ENCODE results near the gene SSBP4.

SSBP4 gene

DNA sequence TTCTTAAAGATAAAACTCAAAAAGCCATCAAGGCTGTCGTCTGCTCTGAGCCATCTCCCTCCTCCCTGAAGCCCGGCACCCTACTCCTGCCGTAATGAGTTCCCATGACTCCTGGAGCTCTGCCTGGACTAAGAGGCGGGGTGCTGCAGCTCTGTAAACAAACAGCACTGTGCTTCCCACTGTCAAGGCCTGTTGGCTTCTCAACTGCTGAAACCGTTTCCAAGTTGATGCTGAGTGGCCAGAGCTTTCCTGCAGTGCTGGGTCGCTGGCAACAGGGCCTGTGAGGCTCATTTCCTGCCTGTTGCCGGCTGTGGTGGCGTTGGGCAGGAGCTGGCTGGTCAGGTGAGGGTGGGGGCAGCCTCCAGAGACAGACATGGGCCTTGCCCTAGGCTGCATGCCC lies 45.4 kb downstream of the SSBP4 start (continued):
- TF ChIP-seq ZXDB (tag by site-specific recombination; IDR thresholded peaks at IDR 0.05) (no peak), KLF1 (tag by site-specific recombination; IDR thresholded peaks at IDR 0.05) (0 out of 2 replicates have a peak, but pooled peaks have one; percentile 36), FEZF1 (tag by site-specific recombination; IDR thresholded peaks at IDR 0.05) (no peak), ZNF24 (tag by site-specific recombination; IDR thresholded peaks at IDR 0.05) (no peak), ZNF600 (tag by site-specific recombination; IDR thresholded peaks at IDR 0.05) (peak; percentile 60)

GRCh38 chr19:18465214-18465963 lies 46.2 kb downstream of the SSBP4 start:
- ChIA-PET CTCF (interaction anchor here (0.6 to 2.5 kb wide), 4 partner anchors 9 to 25 kb away, joined by 3 to 6 read pairs (median 5); no protein-coding TSS in a partner anchor), POLR2A (no interaction called here)
- peaks cover 4% of the 10 kb centered on the region; the same call in 1 of the 2 replicates for H3K4me1 ChIP-seq (ENCODE audit: control insufficient read depth, insufficient read depth, low read length)
- no peak overlapping the region for H3K27ac ChIP-seq (ENCODE audit: extremely low read depth, low read depth, low read length)
- TF ChIP-seq GLIS1 (tag by site-specific recombination; IDR thresholded peaks at IDR 0.05) (peak; percentile 14; the same call in 1 of the 2 replicates), ZNF211 (tag by site-specific recombination; IDR thresholded peaks at IDR 0.05; ENCODE audit: low read depth) (no peak)
- TF ChIP-seq, protein P1, sequence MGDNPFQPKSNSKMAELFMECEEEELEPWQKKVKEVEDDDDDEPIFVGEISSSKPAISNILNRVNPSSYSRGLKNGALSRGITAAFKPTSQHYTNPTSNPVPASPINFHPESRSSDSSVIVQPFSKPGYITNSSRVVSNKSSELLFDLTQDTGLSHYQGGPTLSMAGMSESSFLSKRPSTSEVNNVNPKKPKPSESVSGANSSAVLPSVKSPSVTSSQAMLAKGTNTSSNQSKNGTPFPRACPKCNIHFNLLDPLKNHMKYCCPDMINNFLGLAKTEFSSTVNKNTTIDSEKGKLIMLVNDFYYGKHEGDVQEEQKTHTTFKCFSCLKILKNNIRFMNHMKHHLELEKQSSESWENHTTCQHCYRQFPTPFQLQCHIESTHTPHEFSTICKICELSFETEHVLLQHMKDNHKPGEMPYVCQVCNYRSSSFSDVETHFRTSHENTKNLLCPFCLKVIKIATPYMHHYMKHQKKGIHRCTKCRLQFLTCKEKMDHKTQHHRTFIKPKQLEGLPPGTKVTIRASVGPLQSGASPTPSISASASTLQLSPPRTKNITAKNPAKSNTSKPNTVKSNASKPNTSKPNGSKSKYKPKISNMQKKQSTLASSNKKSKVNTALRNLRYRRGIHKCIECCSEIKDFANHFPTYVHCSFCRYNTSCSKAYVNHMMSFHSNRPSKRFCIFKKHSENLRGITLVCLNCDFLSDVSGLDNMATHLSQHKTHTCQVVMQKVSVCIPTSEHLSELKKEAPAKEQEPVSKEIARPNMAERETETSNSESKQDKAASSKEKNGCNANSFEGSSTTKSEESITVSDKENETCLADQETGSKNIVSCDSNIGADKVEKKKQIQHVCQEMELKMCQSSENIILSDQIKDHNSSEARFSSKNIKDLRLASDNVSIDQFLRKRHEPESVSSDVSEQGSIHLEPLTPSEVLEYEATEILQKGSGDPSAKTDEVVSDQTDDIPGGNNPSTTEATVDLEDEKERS (tag by site-specific recombination; IDR thresholded peaks at IDR 0.05): no peak
- peaks cover 0 to 13% of the 10 kb centered on the region in 2 experiments; a peak in 2 of 3 replicates for H3K36me3 ChIP-seq (ENCODE audit: control insufficient read depth in 2 of 2, insufficient read depth in 1 of 2, low read length in 2 of 2)
- H3K4me3 ChIP-seq (ENCODE audit: low read depth, low read length): no peak overlapping the region
- H3K9me3 ChIP-seq (ENCODE audit: control insufficient read depth, insufficient read depth, low read depth, low read length): no peaks in the 10 kb centered on the region

DNA sequence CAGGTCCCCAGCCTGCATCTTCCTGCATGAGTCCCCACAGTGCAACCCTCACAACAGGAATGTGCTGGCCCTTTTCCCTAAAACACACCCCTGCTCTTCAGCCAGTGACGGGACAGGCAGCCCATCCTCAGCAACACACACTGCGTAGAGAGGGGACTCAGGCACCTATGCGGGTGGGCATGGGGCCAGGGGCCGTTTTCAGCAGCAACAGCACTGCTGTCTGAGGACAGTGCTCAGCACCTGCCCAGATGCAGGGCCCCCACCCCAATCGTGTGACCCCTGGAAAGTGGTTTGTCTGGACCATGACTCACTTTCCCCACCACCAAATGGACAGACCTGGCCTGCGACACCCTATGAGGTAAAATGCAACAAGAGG lies 46.8 kb downstream of the SSBP4 start:
- Histone ChIP-seq H3K27ac (ENCODE audit: extremely low read depth, low read depth, low read length) (no peak overlapping the region), H3K4me3 (ENCODE audit: low read depth, low read length) (no peak overlapping the region), H3K4me1 (ENCODE audit: control insufficient read depth, insufficient read depth, low read length) (peaks cover 4% of the 10 kb centered on the region; the same call in 1 of the 2 replicates), H3K36me3 (ENCODE audit: control insufficient read depth in 2 of 2, insufficient read depth in 1 of 2, low read length in 2 of 2) (peaks cover 0 to 8% of the 10 kb centered on the region in 2 experiments; a peak in 2 of 3 replicates), H3K9me3 (ENCODE audit: control insufficient read depth, insufficient read depth, low read depth, low read length) (no peaks in the 10 kb centered on the region)
- no peak for TF ChIP-seq ZFP37 (tag by site-specific recombination; IDR thresholded peaks at IDR 0.05)
- TF ChIP-seq ZNF624 (tag by site-specific recombination; IDR thresholded peaks at IDR 0.05): no peak
- no peak for TF ChIP-seq ZNF174 (tag by site-specific recombination; IDR thresholded peaks at IDR 0.05)
- TF ChIP-seq, protein P2, sequence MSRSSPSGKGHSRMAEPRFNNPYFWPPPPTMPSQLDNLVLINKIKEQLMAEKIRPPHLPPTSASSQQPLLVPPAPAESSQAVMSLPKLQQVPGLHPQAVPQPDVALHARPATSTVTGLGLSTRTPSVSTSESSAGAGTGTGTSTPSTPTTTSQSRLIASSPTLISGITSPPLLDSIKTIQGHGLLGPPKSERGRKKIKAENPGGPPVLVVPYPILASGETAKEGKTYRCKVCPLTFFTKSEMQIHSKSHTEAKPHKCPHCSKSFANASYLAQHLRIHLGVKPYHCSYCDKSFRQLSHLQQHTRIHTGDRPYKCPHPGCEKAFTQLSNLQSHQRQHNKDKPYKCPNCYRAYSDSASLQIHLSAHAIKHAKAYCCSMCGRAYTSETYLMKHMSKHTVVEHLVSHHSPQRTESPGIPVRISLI (tag by site-specific recombination; IDR thresholded peaks at IDR 0.05): no peak
- no peak for TF ChIP-seq GLIS1 (tag by site-specific recombination; IDR thresholded peaks at IDR 0.05)
- no peak for TF ChIP-seq MZF1 (tag by site-specific recombination; IDR thresholded peaks at IDR 0.05; ENCODE audit: borderline replicate concordance)
- TF ChIP-seq HOXA7 (CRISPR knock-in tag; IDR thresholded peaks at IDR 0.05; ENCODE audit: borderline replicate concordance): no peak
- ChIA-PET POLR2A (no interaction called here), CTCF (interaction anchor here (0.6 to 2.5 kb wide), 4 partner anchors 9 to 84 kb away, joined by 3 to 6 read pairs (median 4); no protein-coding TSS in a partner anchor)

- CTCF ChIA-PET: interaction anchor here (0.6 to 2.5 kb wide), 4 partner anchors 10 to 83 kb away, joined by 3 to 4 read pairs (median 3); no protein-coding TSS in a partner anchor
- Histone ChIP-seq H3K4me1 (ENCODE audit: control insufficient read depth, insufficient read depth, low read length) (peaks cover 4% of the 10 kb centered on the region; the same call in 1 of the 2 replicates), H3K9me3 (ENCODE audit: control insufficient read depth, insufficient read depth, low read depth, low read length) (no peaks in the 10 kb centered on the region), H3K4me3 (ENCODE audit: low read depth, low read length) (no peak overlapping the region), H3K27ac (ENCODE audit: extremely low read depth, low read depth, low read length) (no peak overlapping the region), H3K36me3 (ENCODE audit: control insufficient read depth in 2 of 2, insufficient read depth in 1 of 2, low read length in 2 of 2) (peaks cover 0 to 4% of the 10 kb centered on the region in 2 experiments; a peak in 2 of 3 replicates)
- POLR2A ChIA-PET: no interaction called here
- TF ChIP-seq, protein P1 (tag by site-specific recombination; IDR thresholded peaks at IDR 0.05): no peak
- no peak for TF ChIP-seq ZNF488 (tag by site-specific recombination; IDR thresholded peaks at IDR 0.05)
Observed at GRCh38 chr19:18466354-18466753, 47.2 kb downstream of the SSBP4 start.
